Measurements from ENCODE around the gene EFNA5. TPM values are rescaled to one million over a fixed set of nuclear protein-coding genes. Genes with fewer than 3 reads are reported as not detected.

The EFNA5 gene
- total RNA-seq, 4 donors from 2014 or later: 1.2 to 22.7 (median 9.4) TPM

GRCh38 chr5:107413754-107414153 lies 257.0 kb downstream of the EFNA5 start:
- Histone ChIP-seq H3K36me3 (no peaks in the 10 kb centered on the region), H3K4me1 (no peaks in the 10 kb centered on the region), H3K9me3 (no peaks in the 10 kb centered on the region), H3K4me3 (no peak overlapping the region), H3K27me3 (no peaks in the 10 kb centered on the region), H3K27ac (no peak overlapping the region)
- TF ChIP-seq POLR2A (IDR thresholded peaks at IDR 0.05): no peak
- no peak for TF ChIP-seq CTCF (IDR thresholded peaks at IDR 0.05)
- DNase-seq: no peak
- intact Hi-C loops (cut with DNase I; ENCODE audit: low total_unique reads): no loop called here

GRCh38 chr5:107408564-107408963 lies 262.2 kb downstream of the EFNA5 start:
- Histone ChIP-seq H3K36me3 (no peaks in the 10 kb centered on the region), H3K9me3 (no peaks in the 10 kb centered on the region), H3K4me1 (no peaks in the 10 kb centered on the region), H3K27ac (no peak overlapping the region), H3K27me3 (no peaks in the 10 kb centered on the region), H3K4me3 (no peak overlapping the region)
- intact Hi-C loops (cut with DNase I; ENCODE audit: low total_unique reads): no loop called here
- TF ChIP-seq CTCF (IDR thresholded peaks at IDR 0.05): no peak
- TF ChIP-seq POLR2A (IDR thresholded peaks at IDR 0.05): no peak
- DNase-seq: no peak

- Histone ChIP-seq H3K9me3 (no peaks in the 10 kb centered on the region), H3K4me1 (peaks cover 0 to 2% of the 10 kb centered on the region in 2 donors), H3K27me3 (no peaks in the 10 kb centered on the region), H3K27ac (no peak overlapping the region), H3K36me3 (no peaks in the 10 kb centered on the region), H3K4me3 (no peak overlapping the region)
- intact Hi-C loops (cut with DNase I; ENCODE audit: low total_unique reads): no loop called here
- DNase-seq: no peak
- TF ChIP-seq POLR2A (IDR thresholded peaks at IDR 0.05): no peak
- TF ChIP-seq CTCF (IDR thresholded peaks at IDR 0.05): no peak
These were observed 262.9 kb downstream of the EFNA5 start for GRCh38 chr5:107407713-107408298.

- no peak for DNase-seq
- Histone ChIP-seq H3K4me1 (peaks cover 0 to 6% of the 10 kb centered on the region in 2 donors), H3K36me3 (no peaks in the 10 kb centered on the region), H3K27me3 (no peaks in the 10 kb centered on the region), H3K4me3 (no peak overlapping the region), H3K27ac (no peak overlapping the region), H3K9me3 (no peaks in the 10 kb centered on the region)
- TF ChIP-seq CTCF (IDR thresholded peaks at IDR 0.05) (no peak), POLR2A (IDR thresholded peaks at IDR 0.05) (no peak)
- intact Hi-C loops (cut with DNase I; ENCODE audit: low total_unique reads): no loop called here
These were observed 266.0 kb downstream of the EFNA5 start for GRCh38 chr5:107404595-107405374.

GRCh38 chr5:107403228-107403953 lies 267.3 kb downstream of the EFNA5 start:
- H3K4me3 ChIP-seq: no peak overlapping the region
- TF ChIP-seq POLR2A (IDR thresholded peaks at IDR 0.05) (no peak), CTCF (IDR thresholded peaks at IDR 0.05) (no peak)
- H3K4me1 ChIP-seq: peaks cover 0 to 6% of the 10 kb centered on the region in 2 donors
- DNase-seq: no peak
- no peaks in the 10 kb centered on the region for H3K9me3 ChIP-seq
- no peak overlapping the region for H3K27ac ChIP-seq
- intact Hi-C loops (cut with DNase I; ENCODE audit: low total_unique reads): no loop called here
- no peaks in the 10 kb centered on the region for H3K36me3 ChIP-seq
- H3K27me3 ChIP-seq: no peaks in the 10 kb centered on the region

Data from uterus (tissue), 4 donors.